LHCN-M2 (cell line): Measurements from ENCODE around the gene ZSCAN31. TPM values are rescaled to one million over a fixed set of nuclear protein-coding genes. Genes with fewer than 3 reads are reported as not detected.
"Not testable (repeated sequence)": the region's sequence is repeated elsewhere in the genome, so short reads cannot be mapped to it uniquely, and the experiment has no call there.

Experiments used
- DNase-seq: peaks from one replicate; pipeline ENCODE4 v3.0.0-alpha.2; 2012; ENCODE audit warnings: low read depth
- polyA plus RNA-seq: library from polyadenylated mRNA; unstranded; fragments of >200 nt; gene quantifications from one replicate; pipeline ENCODE4 v1.2.1, GENCODE V29; 2012; ENCODE audit warnings: missing spikeins
- total RNA-seq: library from RNA; depleted of rRNA; stranded (reverse); fragments of >200 nt; gene quantifications from 2 replicates; pipeline ENCODE4 v1.2.3, GENCODE V29; 2014; rRNA removed

ZSCAN31 gene
- total RNA-seq = 5.1 and 8.9 TPM in 2 replicates
- 3.4 TPM for polyA plus RNA-seq

DNA sequence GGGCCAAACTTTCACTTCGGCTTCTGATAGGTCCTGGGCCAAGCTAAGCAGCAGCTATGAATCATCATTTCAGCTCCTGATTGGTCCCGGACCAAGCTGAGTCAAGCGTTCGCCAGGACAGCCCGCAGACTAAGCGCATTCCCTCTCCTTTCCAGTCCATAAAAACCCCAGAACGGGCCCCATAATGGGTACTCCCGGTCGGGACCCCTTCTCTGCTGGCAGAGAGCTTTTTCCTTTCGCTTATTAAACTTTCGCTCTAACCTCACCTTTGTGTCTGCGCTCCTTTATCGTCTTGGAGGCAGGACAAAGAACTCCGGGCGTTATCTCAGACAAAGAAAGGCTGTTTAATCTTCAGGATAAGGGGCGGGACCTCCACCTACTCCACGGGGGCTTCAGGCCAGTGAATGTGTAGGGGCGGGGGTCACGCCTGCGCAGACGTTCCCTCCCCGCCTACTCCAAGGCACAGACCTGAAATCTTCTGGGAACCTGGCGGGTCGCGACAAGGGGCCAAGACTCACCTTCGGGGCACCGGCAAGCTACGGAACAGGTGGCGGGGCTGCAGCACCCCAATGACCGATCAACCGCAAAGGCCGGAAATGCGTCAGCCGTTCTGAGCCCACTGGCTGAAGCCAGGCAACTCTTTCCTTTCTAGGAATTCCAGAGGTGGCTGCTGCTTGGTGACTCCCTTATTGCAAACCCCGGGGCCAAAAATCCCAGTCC lies at the start of gene ZSCAN31:
ZSCAN31 (minus strand) TSS at position 585 of the 720 bp plus-strand sequence. CDS start 6,465 bp downstream, outside the sequence.
- peak; percentile 98 for DNase-seq

- no peak for DNase-seq
Measured at GRCh38 chr6:28384143-28384533, 48.2 kb upstream of the ZSCAN31 start.

GRCh38 chr6:28383235-28384142 lies 47.5 kb upstream of the ZSCAN31 start:
- peak; percentile 82 for DNase-seq

GRCh38 chr6:28380381-28380780 lies 44.4 kb upstream of the ZSCAN31 start:
- DNase-seq = no peak

- no peak for DNase-seq
Measured at GRCh38 chr6:28378644-28379043, 42.7 kb upstream of the ZSCAN31 start.

- DNase-seq = no peak
Measured at GRCh38 chr6:28377879-28378278, 41.9 kb upstream of the ZSCAN31 start.

GRCh38 chr6:28373925-28374324 lies 38.0 kb upstream of the ZSCAN31 start:
- no peak for DNase-seq

GRCh38 chr6:28371706-28372451 lies 35.9 kb upstream of the ZSCAN31 start:
- no peak for DNase-seq

GRCh38 chr6:28371280-28371679 lies 35.3 kb upstream of the ZSCAN31 start:
- DNase-seq = no peak

DNA sequence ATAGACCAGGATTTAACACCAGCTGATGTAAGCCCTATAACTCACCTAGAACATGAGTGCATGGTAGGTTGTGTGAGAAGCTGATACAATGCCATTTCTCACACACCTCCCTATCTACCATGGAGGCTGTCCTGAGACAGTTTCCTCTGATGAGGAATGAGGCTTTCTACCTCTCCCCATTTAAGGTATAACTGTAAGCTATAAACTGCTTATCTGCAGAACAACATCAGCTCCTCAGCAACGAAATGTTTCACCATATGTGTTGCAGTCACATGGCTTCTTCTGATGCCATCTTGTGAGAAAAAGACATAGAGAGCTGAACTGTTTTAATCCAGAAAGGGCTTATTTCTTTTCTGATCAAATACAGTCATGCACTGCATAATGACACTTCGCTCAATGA lies 34.5 kb upstream of the ZSCAN31 start:
- DNase-seq = no peak

- no peak for DNase-seq
Measured at GRCh38 chr6:28369463-28369862, 33.5 kb upstream of the ZSCAN31 start.

DNA sequence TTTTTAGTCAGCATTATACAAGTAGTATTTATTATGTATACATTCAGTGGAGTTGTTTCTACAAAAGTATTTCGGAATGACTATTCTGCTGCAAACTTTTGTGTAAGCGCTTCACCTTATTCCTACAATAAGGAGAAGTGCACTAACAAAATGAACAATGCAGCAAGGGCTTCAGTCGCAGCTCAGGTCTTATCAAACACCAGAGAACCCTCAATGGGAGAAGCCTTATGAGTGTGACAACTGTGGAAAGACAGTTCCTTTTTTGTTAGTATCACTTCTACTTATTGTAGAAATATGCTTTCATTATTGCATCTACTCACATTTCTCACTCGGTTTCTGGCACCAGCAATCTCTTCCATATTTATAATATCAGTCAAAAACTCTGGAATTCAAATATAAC lies 32.6 kb upstream of the ZSCAN31 start:
- no peak for DNase-seq

GRCh38 chr6:28365590-28365989 lies 29.6 kb upstream of the ZSCAN31 start:
- not testable (repeated sequence) for DNase-seq

- no peak for DNase-seq
Measured at GRCh38 chr6:28360961-28361360, 25.0 kb upstream of the ZSCAN31 start.

DNA sequence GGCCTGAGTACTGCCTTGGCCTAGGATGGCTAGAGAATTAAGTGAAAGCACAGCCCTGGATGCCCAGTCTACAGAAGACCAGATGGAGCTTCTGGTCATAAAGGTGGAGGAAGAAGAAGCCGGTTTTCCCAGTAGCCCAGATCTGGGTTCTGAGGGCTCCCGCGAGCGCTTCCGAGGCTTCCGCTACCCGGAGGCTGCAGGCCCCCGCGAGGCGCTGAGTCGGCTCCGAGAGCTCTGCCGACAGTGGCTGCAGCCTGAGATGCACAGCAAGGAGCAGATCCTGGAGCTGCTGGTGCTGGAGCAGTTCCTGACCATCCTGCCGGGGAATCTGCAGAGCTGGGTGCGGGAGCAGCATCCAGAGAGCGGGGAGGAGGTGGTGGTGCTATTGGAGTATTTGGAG lies 23.6 kb upstream of the ZSCAN31 start:
- not testable (repeated sequence) for DNase-seq

DNA sequence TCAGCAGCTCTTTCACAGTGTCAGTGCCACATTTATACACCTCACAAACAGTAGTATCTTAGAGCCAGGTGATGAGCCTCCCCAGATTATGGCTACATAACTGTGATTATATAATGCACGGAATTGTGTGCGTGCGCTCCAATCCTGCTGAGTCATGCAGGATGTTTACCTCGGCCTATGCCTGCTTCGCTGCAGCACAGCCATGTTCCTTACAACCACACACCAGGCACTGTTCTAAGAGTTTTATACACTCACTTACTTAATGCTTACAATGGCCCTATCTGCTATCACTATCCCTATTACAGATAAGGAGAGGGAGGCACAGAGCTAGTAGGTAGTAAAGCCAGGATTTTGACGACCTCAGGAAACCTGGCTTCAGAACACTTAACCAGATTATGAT lies 21.1 kb upstream of the ZSCAN31 start:
- DNase-seq = no peak

GRCh38 chr6:28356666-28357020 lies 20.7 kb upstream of the ZSCAN31 start:
- no peak for DNase-seq

GRCh38 chr6:28355743-28356665 lies 20.1 kb upstream of the ZSCAN31 start:
- DNase-seq = peak; percentile 91

DNA sequence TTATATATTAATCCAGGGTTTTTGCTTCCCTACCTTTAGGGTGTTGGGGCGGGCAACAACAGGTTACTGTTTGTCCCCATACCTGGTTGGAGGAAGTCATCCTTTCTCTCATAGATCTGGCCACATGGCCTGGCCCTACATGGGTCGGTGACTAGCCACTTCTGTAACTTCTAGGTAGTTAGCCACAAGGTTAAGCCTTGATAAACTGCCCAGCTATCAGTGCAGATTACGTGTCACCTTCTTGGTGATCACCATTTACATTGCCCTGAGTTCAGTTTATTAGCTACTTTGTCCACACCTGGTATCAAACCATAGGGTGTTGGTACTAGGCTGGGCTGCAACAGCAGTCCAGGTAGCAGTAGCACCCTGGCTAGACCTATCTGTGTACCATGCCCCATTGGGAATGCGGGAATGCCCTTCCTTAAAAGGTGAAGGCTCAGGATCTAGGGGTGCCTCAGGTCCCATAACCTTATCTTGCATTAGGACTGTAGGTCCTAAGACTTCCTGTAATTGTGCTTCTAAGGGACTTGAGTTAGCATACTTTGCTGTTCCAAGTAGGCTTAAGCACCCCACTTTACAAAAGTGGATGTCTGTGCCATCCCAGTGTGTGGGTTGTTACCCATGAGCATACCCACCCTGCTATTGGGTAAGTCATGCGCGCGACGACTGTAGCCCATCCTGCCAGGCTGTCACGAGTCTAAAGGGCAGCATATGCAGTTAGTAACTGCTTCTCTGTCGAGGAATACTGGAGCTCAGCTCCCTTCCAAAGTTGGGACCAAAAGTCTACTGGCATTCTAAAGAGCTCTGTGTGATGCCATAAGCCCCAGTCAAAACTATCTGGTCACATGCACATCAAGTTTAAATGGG lies 19.0 kb upstream of the ZSCAN31 start:
- DNase-seq = no peak
